DOHH2 (cell line): Measurements from ENCODE around the gene FTCD.

ENCODE experiments used
- H3F3A ChIP-seq: fragments of 200-600 bp; sonication (generic), shearing (Covaris generic); 2 replicates; pipeline ENCODE4 v1.6.0; 2016; ENCODE audit warnings: antibody characterized with exemption, mild to moderate bottlenecking; ENCODE audit not compliant: control insufficient read depth, insufficient read depth
- H3K27ac ChIP-seq: fragments of 200-600 bp; sonication (generic); 2 replicates; pipeline ENCODE4 v1.5.1; 2014; ENCODE audit warnings: low read depth, mild to moderate bottlenecking, low read length, moderate library complexity
- H3K27me3 ChIP-seq: fragments of 200-600 bp; sonication (generic); 2 replicates; pipeline ENCODE4 v1.6.1; 2014; ENCODE audit warnings: mild to moderate bottlenecking, low read length, mixed read lengths; ENCODE audit not compliant: control insufficient read depth
- H3K36me3 ChIP-seq: fragments of 200-600 bp; sonication (generic); 2 replicates; pipeline ENCODE4 v1.6.1; 2014; ENCODE audit warnings: mild to moderate bottlenecking, low read length, moderate library complexity, mixed read lengths; ENCODE audit not compliant: control insufficient read depth
- H3K4me1 ChIP-seq: fragments of 200-600 bp; sonication (generic); 2 replicates; pipeline ENCODE4 v1.6.1; 2014; ENCODE audit warnings: mild to moderate bottlenecking, low read length, mixed read lengths; ENCODE audit not compliant: control insufficient read depth
- H3K4me2 ChIP-seq: fragments of 200-600 bp; sonication (generic); 2 replicates; pipeline ENCODE4 v1.6.0; 2014; ENCODE audit warnings: mild to moderate bottlenecking, low read length, moderate library complexity
- H3K4me3 ChIP-seq: fragments of 200-600 bp; sonication (generic); 2 replicates; pipeline ENCODE4 v1.5.1; 2014; ENCODE audit warnings: mild to moderate bottlenecking, low read length, mixed read lengths
- H3K79me2 ChIP-seq: fragments of 200-600 bp; sonication (generic); 2 replicates; pipeline ENCODE4 v1.6.1; 2014; ENCODE audit warnings: mild to moderate bottlenecking, low read length, mixed read lengths; ENCODE audit not compliant: control insufficient read depth
- H3K9me2 ChIP-seq: fragments of 200-600 bp; sonication (generic); replicated peaks from 2 replicates; pipeline ENCODE4 v1.6.1; 2014; ENCODE audit warnings: mild to moderate bottlenecking, low read length, mixed read lengths; ENCODE audit not compliant: control insufficient read depth
- H3K9me3 ChIP-seq: fragments of 200-600 bp; sonication (generic); 2 replicates; pipeline ENCODE4 v1.6.1; 2014; ENCODE audit warnings: antibody characterized with exemption, low read length, mixed read lengths; ENCODE audit not compliant: control insufficient read depth, insufficient read depth
- H4K20me1 ChIP-seq: fragments of 200-600 bp; sonication (generic); 2 replicates; pipeline ENCODE4 v1.6.0; 2014; ENCODE audit warnings: low read depth, mild to moderate bottlenecking, antibody characterized with exemption, low read length, moderate library complexity; ENCODE audit not compliant: control insufficient read depth, insufficient read depth
- EZH2phosphoT487 ChIP-seq: fragments of 200-600 bp; sonication (generic); IDR thresholded peaks from 2 replicates; pipeline ENCODE4 v1.6.1; 2017; ENCODE audit warnings: borderline replicate concordance, mild to moderate bottlenecking, antibody characterized with exemption, low read length, moderate library complexity, mixed read lengths
- TF ChIP-seq, protein P1 (sequence below): fragments of 200-600 bp; sonication (generic); IDR thresholded peaks from one replicate; pipeline ENCODE4 v1.5.1; 2014; ENCODE audit warnings: antibody characterized with exemption, mild to moderate bottlenecking, low read depth, low read length; ENCODE audit not compliant: poor library complexity, severe bottlenecking

FTCD gene

GRCh38 chr21:46154155-46154954 is 1.0 kb downstream of the FTCD start:
- H3F3A ChIP-seq: no peaks in the 10 kb centered on the region
- H3K27ac ChIP-seq: no peak overlapping the region
- no peak overlapping the region for H3K4me2 ChIP-seq

GRCh38 chr21:46153247-46154154 is 1.9 kb downstream of the FTCD start:
- Histone ChIP-seq H3K9me2 (no peaks in the 10 kb centered on the region), H3K4me1 (no peaks in the 10 kb centered on the region; the same call in 1 of the 2 replicates), H3K4me3 (no peak overlapping the region), H4K20me1 (no peaks in the 10 kb centered on the region), H3K79me2 (no peaks in the 10 kb centered on the region), H3K4me2 (peak overlapping the region; percentile 25; the same call in 1 of the 2 replicates), H3K27me3 (no peaks in the 10 kb centered on the region), H3F3A (no peaks in the 10 kb centered on the region), H3K36me3 (no peaks in the 10 kb centered on the region), H3K27ac (no peak overlapping the region), H3K9me3 (no peaks in the 10 kb centered on the region)
- TF ChIP-seq EZH2phosphoT487: no peak
- TF ChIP-seq, protein P1, sequence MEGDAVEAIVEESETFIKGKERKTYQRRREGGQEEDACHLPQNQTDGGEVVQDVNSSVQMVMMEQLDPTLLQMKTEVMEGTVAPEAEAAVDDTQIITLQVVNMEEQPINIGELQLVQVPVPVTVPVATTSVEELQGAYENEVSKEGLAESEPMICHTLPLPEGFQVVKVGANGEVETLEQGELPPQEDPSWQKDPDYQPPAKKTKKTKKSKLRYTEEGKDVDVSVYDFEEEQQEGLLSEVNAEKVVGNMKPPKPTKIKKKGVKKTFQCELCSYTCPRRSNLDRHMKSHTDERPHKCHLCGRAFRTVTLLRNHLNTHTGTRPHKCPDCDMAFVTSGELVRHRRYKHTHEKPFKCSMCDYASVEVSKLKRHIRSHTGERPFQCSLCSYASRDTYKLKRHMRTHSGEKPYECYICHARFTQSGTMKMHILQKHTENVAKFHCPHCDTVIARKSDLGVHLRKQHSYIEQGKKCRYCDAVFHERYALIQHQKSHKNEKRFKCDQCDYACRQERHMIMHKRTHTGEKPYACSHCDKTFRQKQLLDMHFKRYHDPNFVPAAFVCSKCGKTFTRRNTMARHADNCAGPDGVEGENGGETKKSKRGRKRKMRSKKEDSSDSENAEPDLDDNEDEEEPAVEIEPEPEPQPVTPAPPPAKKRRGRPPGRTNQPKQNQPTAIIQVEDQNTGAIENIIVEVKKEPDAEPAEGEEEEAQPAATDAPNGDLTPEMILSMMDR: peak; percentile 80

More at GRCh38 chr21:46154155-46154954, 1.0 kb downstream of the FTCD start:
- H3K4me3 ChIP-seq: no peak overlapping the region
- H3K27me3 ChIP-seq: no peaks in the 10 kb centered on the region
- H3K9me2 ChIP-seq: no peaks in the 10 kb centered on the region
- H3K79me2 ChIP-seq: no peaks in the 10 kb centered on the region
- H3K9me3 ChIP-seq: no peaks in the 10 kb centered on the region
- H4K20me1 ChIP-seq: no peaks in the 10 kb centered on the region
- no peaks in the 10 kb centered on the region for H3K36me3 ChIP-seq
- TF ChIP-seq, protein P1: no peak
- no peak for TF ChIP-seq EZH2phosphoT487
- H3K4me1 ChIP-seq: no peaks in the 10 kb centered on the region; the same call in 1 of the 2 replicates

DNA sequence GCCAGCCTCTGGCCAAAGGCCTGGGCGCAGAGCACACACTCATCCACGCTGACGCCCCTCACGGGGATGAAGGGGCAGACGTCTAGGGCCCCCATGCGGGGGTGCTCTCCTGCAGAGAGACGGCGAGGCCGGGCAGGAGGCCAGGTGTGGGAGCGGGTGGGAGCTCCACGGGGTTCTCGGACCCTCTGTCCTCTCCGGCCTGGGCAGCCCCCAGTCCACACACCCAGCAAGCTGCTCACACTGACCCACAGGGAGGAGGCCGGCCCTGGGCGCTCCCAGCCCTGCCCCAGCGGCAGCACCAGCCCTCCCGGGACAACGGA is 2.5 kb downstream of the FTCD start:
- Histone ChIP-seq H3K79me2 (no peaks in the 10 kb centered on the region), H3K9me2 (no peaks in the 10 kb centered on the region), H3K27ac (no peak overlapping the region), H3K36me3 (no peaks in the 10 kb centered on the region), H4K20me1 (no peaks in the 10 kb centered on the region), H3F3A (no peaks in the 10 kb centered on the region), H3K4me3 (no peak overlapping the region), H3K27me3 (no peaks in the 10 kb centered on the region), H3K9me3 (no peaks in the 10 kb centered on the region), H3K4me1 (no peaks in the 10 kb centered on the region; the same call in 1 of the 2 replicates), H3K4me2 (no peak overlapping the region)
- TF ChIP-seq, protein P1: no peak
- TF ChIP-seq EZH2phosphoT487: no peak
